Inflammatory macrophage treated with lipopolysaccharide for 1 hour (primary cell): ENCODE data around the gene DCC.
"Not testable (repeated sequence)": the region's sequence is repeated elsewhere in the genome, so short reads cannot be mapped to it uniquely, and the experiment has no call there.

Source experiments
- DNase-seq, 2 donors: peaks; one replicate each; pipeline ENCODE4 v3.0.0-alpha.2; 2020 to 2022

Gene DCC

GRCh38 chr18:53443336-53443735, 1103.3 kb downstream of the DCC start:
- DNase-seq: no peak

DNA sequence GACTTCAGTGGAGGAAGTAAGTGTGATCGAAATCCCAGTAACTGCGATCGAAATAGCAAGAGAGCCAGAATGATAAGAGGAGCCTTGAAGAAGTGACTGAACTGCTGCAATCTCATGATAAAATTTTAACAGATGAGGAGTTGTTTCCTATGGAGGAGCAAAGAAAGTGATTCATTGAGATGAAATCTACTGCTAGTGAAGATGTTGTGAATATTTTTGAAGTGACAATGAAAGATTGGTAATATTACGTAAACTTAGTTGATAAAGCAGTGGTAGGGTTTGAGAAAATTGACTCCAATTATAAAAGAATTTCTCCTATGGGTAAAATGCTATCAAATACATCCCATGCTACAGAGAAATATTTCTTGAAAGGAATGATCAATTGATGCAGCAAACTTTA, 1103.8 kb downstream of the DCC start:
- no peak for DNase-seq

DNA sequence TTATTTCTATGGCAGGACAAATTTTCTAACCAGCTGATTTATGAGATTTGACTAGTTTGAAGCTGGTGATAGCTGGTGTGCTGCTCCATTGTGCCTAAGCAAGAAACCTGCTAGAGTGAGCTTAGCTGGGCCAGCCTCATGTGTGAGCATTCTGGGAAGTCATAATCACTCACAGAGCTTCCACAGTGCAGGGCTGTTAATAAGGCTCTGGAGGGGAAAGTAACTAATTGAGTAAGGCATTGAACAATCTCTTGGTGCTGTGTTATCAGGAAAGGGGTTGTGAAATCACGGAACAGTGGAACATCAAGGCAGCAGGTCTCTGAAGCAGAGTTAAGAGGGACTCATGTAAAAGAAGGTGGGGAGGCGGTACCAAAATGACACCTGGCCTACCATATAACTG, 1111.9 kb downstream of the DCC start:
- no peak for DNase-seq

DNA sequence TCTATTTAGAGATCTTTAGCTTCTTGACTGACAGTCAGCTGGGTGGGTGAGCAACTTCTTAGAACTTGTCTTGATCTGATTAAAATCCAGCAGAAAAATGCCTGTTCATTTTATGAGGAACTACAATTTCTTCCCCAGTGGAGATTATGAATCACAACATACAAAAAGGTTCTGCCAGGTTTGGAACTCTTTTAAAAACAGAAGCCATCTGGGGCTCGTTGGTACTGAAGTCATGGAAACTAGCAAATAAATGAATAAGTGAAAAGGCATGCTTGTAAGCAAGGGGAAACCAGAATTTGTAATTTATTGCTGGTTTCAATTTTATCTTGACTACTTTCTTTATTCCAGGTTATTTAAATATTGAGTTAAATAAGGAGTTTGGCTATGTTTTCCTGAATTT, 1117.1 kb downstream of the DCC start:
- no peak for DNase-seq

GRCh38 chr18:53458268-53458667, 1118.3 kb downstream of the DCC start:
- DNase-seq: no peak

- no peak for DNase-seq
Measured at GRCh38 chr18:53458944-53459580, 1119.1 kb downstream of the DCC start.

DNA sequence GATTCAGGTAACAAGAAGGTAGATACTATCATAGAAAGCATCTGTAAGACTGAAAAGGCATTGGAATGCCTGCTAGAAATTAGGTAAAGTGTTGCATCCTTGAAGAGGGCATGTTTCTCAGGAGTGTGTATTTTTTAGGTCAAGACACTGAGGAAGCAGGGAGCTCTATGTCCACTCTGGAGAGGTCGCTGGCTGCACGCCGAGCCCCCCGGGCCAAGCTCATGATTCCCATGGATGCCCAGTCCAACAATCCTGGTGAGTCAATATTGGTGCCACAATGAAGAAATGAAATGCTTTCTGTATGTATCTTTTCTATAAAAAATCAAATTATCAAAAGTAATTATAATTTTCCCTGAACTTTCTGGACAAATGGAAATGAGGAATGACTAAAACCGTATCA, 1127.8 kb downstream of the DCC start:
- no peak for DNase-seq

- DNase-seq: not testable (repeated sequence)
Measured at GRCh38 chr18:53468173-53468572, 1128.2 kb downstream of the DCC start.

- DNase-seq: no peak
Measured at GRCh38 chr18:53472546-53472945, 1132.5 kb downstream of the DCC start.

DNA sequence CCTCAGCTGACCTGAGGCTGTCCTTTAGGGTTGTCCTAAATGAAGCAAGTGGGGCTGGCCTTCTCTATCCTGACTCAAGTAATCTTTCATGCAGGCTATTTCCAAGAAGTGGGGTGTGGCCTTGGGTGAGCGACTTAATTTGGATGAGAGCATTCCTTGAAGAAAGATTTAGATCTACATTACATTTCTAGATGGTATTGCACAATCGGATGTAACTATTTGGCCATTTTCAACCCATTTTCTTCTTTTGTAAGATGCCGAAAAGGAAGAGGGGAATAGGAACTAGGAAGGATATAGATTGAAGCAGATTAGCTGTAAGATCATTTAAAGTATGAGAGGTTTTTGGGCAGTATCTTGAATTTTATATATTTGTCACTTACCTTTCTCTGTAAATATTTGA, 1138.2 kb downstream of the DCC start:
- no peak for DNase-seq

GRCh38 chr18:53486296-53486695, 1146.3 kb downstream of the DCC start:
- DNase-seq: no peak

DNA sequence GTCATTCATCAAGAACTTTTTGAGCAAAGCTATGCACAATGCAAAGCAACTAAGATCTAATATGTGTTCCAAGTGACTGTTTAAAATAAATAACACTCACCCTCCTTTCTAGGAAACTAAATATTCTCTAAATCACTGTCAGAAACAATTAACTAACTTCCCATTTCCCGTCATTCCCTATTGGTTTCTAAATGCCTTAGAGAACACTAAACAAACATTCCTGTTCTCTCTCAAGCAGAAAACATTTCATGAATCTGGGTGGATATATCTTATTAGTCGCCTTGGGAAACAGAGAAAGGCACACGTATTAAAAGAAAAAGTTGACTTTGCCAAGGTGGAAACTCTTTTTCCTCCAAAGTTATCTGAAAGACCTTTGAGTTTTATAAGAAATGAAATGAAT, 1149.3 kb downstream of the DCC start:
- no peak for DNase-seq

GRCh38 chr18:53490019-53490418, 1150.0 kb downstream of the DCC start:
- no peak for DNase-seq

GRCh38 chr18:53496028-53496427, 1156.0 kb downstream of the DCC start:
- DNase-seq: no peak

DNA sequence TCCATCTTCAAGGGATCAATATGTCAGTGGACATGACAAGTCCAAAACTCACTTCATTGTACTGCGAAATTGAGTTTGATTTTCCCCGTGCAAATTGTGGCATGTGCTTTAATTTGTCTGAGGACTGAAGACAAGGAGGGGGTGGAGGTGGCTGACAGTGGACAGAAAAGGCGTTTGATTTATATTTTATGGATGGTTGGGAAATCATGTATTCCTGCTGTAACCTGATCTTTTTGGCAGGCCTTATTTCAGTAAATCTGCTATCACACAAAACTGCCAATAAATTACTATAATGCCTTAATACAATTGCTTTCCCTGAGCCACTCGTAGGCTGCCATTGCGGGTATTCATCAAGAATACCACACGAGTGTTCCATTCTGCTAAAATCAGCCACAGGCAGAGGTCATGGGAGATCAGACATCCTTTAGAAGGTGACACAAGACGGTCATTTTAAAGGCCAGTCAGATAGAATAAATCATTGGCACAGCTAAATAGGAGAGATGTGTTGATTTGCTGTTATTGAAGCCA, 1164.0 kb downstream of the DCC start:
- DNase-seq: no peak

- DNase-seq: no peak
Measured at GRCh38 chr18:53508529-53508928, 1168.5 kb downstream of the DCC start.

GRCh38 chr18:53509886-53510285, 1169.9 kb downstream of the DCC start:
- DNase-seq: no peak

DNA sequence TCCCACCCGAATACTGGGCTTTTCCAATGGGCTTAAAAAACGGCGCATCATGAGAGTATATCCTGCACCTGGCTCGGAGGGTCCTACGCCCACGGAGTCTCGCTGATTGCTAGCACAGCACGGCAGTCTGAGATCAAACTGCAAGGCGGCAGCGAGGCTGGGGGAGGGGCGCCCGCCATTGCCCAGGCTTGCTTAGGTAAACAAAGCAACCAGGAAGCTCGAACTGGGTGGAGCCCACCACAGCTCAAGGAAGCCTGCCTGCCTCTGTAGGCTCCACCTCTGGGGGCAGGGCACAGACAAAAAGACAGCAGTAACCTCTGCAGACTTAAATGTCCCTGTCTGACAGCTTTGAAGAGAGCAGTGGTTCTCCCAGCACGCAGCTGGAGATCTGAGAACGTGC, 1171.7 kb downstream of the DCC start:
- DNase-seq: not testable (repeated sequence)

GRCh38 chr18:53521068-53521467, 1181.1 kb downstream of the DCC start:
- no peak for DNase-seq

GRCh38 chr18:53526101-53526870, 1186.3 kb downstream of the DCC start:
- no peak for DNase-seq

- DNase-seq: no peak
Measured at GRCh38 chr18:53527365-53527764, 1187.4 kb downstream of the DCC start.

- DNase-seq: no peak
Measured at GRCh38 chr18:53531187-53531586, 1191.2 kb downstream of the DCC start.

DNA sequence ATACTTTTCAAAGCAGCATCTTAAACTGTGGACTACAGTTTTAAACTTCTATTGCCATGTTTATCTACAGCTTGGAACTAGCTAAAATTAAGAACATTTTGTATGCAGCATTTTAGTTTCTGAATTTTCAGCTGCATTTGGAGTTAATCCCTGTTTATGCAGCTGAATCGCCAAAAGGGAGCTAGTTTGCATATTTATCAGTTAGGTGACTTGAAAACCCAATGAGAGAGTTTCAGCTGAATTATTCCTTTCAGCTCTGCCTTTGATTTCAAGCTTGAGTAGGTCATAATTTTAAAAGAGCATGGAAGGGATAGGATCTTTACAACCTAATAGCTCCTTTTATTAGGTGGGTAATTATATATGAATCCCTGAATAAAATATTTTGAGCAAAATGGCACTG, 1191.9 kb downstream of the DCC start:
- no peak for DNase-seq

- no peak for DNase-seq
Measured at GRCh38 chr18:53534203-53534602, 1194.2 kb downstream of the DCC start.

GRCh38 chr18:53534695-53535094, 1194.7 kb downstream of the DCC start:
- no peak for DNase-seq
